B cell (primary cell): ENCODE results near the gene PLCB4. TPM values are rescaled to one million over a fixed set of nuclear protein-coding genes. Genes with fewer than 3 reads are reported as not detected.

Source experiments
- ATAC-seq: fragments of 200-7000 bp; cut with Tn5 transposase; one replicate; pipeline ENCODE4 v1.10.0; 2021; ENCODE audit warnings: low read depth, mild to moderate bottlenecking, moderate number of reproducible peaks, moderate library complexity
- CTCF ChIA-PET: fragments of 350-600 bp; sonication (Branson Sonifier 250); formaldehyde crosslinking; loops from one replicate; lab custom pipeline; 2021; ENCODE audit warnings: antibody characterized with exemption, inconsistent platforms; lab: Charles Lee
- POLR2A ChIA-PET: fragments of 350-600 bp; sonication (Branson Sonifier 250); formaldehyde crosslinking; loops from one replicate; lab custom pipeline; 2021; ENCODE audit warnings: antibody characterized with exemption; lab: Charles Lee
- DNase-seq: peaks from one replicate; pipeline ENCODE4 v3.0.0; 2013
- H2AFZ ChIP-seq: 2 replicates; pipeline ENCODE4 v1.6.1; 2012; ENCODE audit warnings: mild to moderate bottlenecking, low read depth, low read length; ENCODE audit not compliant: insufficient read depth, poor library complexity, severe bottlenecking
- H3K27ac ChIP-seq, 2 donors: 1 replicate in 1 of 2; 2 replicates in 1 of 2; pipeline ENCODE4 v1.5.1; 2012 to 2013; ENCODE audit warnings: low read length in 2 of 2, mild to moderate bottlenecking in 2 of 2, moderate library complexity in 1 of 2
- H3K27me3 ChIP-seq, 4 experiments: fragments of 200-600 bp in 1 of 4; sonication (generic) in 1 of 4; replicated peaks in 1 of 4; 1 replicate in 2 of 4; 2 replicates in 2 of 4; pipeline versions ENCODE4 v1.6.1 to v1.7.0; 2013 to 2016; ENCODE audit warnings: low read length in 3 of 4, mild to moderate bottlenecking in 2 of 4, mixed read lengths in 1 of 4, moderate library complexity in 1 of 4; ENCODE audit not compliant: insufficient read depth in 4 of 4, control insufficient read depth in 3 of 4; ENCODE audit errors: control extremely low read depth in 1 of 4
- H3K36me3 ChIP-seq, 2 experiments: replicated peaks in 1 of 2; 1 replicate in 1 of 2; 2 replicates in 1 of 2; pipeline versions ENCODE4 v1.6.1 to v1.7.1; 2013; ENCODE audit warnings: low read length in 1 of 2; ENCODE audit not compliant: insufficient read depth in 2 of 2, control insufficient read depth in 1 of 2; ENCODE audit errors: control extremely low read depth in 1 of 2, extremely low read depth in 1 of 2
- H3K4me1 ChIP-seq, 2 donors: fragments of 200-600 bp in 1 of 2; sonication (generic) in 1 of 2; 1 replicate in 1 of 2; 2 replicates in 1 of 2; pipeline versions ENCODE4 v1.5.1 to v1.6.1; 2013 to 2017; ENCODE audit warnings: low read length in 2 of 2; ENCODE audit not compliant: control insufficient read depth in 2 of 2, insufficient read depth in 2 of 2
- H3K4me2 ChIP-seq: replicated peaks from 2 replicates; pipeline ENCODE3; 2012; ENCODE audit warnings: mild to moderate bottlenecking, low read depth, low read length; ENCODE audit not compliant: poor library complexity, severe bottlenecking
- H3K4me3 ChIP-seq, 5 experiments: fragments of 200-600 bp in 1 of 5; sonication (generic) in 1 of 5; 1 replicate in 3 of 5; 2 replicates in 2 of 5; pipeline versions ENCODE4 v1.5.1 to v1.7.0; 2011 to 2016; ENCODE audit warnings: low read length in 4 of 5, mild to moderate bottlenecking in 4 of 5, low read depth in 2 of 5, control low read depth in 1 of 5, moderate library complexity in 1 of 5; ENCODE audit not compliant: insufficient read depth in 1 of 5; ENCODE audit errors: control extremely low read depth in 1 of 5, extremely low read depth in 1 of 5
- H3K79me2 ChIP-seq: fragments of 200-600 bp; sonication (generic); one replicate; pipeline ENCODE4 v1.6.0; 2016; ENCODE audit warnings: low read length; ENCODE audit not compliant: control insufficient read depth, insufficient read depth
- H3K9ac ChIP-seq: fragments of 200-600 bp; sonication (generic); 2 replicates; pipeline ENCODE4 v1.6.1; 2017; ENCODE audit warnings: mild to moderate bottlenecking, low read length, moderate library complexity
- H3K9me3 ChIP-seq, 3 donors: one replicate each; pipeline versions ENCODE4 v1.6.1 to v1.7.1; 2013; ENCODE audit warnings: low read length in 2 of 3; ENCODE audit not compliant: control insufficient read depth in 2 of 3, insufficient read depth in 1 of 3; ENCODE audit errors: control extremely low read depth in 1 of 3
- H4K20me1 ChIP-seq: 2 replicates; pipeline ENCODE4 v1.6.0; 2012; ENCODE audit warnings: mild to moderate bottlenecking, low read length; ENCODE audit not compliant: insufficient read depth, control insufficient read depth, poor library complexity, severe bottlenecking
- H3K27ac Mint-ChIP-seq: one replicate; pipeline ENCODE4 v1.8.0; 2021; ENCODE audit warnings: mixed read lengths
- H3K27me3 Mint-ChIP-seq: one replicate; pipeline ENCODE4 v1.8.0; 2021; ENCODE audit warnings: mixed read lengths
- H3K4me1 Mint-ChIP-seq: one replicate; pipeline ENCODE4 v1.8.0; 2021; ENCODE audit warnings: mixed read lengths
- H3K4me3 Mint-ChIP-seq: one replicate; pipeline ENCODE4 v1.8.0; 2021; ENCODE audit warnings: mixed read lengths
- H3K9me3 Mint-ChIP-seq: one replicate; pipeline ENCODE4 v1.8.0; 2022; ENCODE audit warnings: mixed read lengths; ENCODE audit not compliant: insufficient read depth
- CTCF ChIP-seq: fragments of 200-600 bp; IDR thresholded peaks from one replicate; pipeline ENCODE4 v1.8.0; 2022; ENCODE audit warnings: antibody characterized with exemption, mild to moderate bottlenecking
- EZH2 ChIP-seq: IDR thresholded peaks from 2 replicates; pipeline ENCODE4 v1.6.1; 2012; ENCODE audit warnings: borderline replicate concordance, low read depth, mild to moderate bottlenecking, moderate library complexity, low read length; ENCODE audit not compliant: insufficient read depth, poor library complexity, severe bottlenecking
- WGBS: methylation state at CpG from one replicate; pipeline ENCODE4 v1.1.5; 2013; ENCODE audit warnings: missing lambda C conversion rate; ENCODE audit not compliant: insufficient coverage; 5-methylcytosine and 5-hydroxymethylcytosine counted together
- intact Hi-C: fragments of 100-400 bp; cut with micrococcal nuclease; formaldehyde crosslinking; loops from one replicate; pipeline ENCODE4 v1.10.0; 2022
- polyA plus RNA-seq: library from polyadenylated mRNA; depleted of rRNA; stranded (reverse); fragments of >200 nt; gene quantifications from 2 replicates; pipeline ENCODE4 v1.2.3, GENCODE V29; 2012
- total RNA-seq, 2 donors: library from RNA; stranded (reverse); fragments of 120-200 nt in 1 of 2; gene quantifications; 1 replicate in 1 of 2; 2 replicates in 1 of 2; pipeline versions ENCODE4 v1.2.3 to v1.2.4, GENCODE V29; 2013 to 2022

Gene PLCB4
- total and polyA plus RNA-seq, 2 donors (not counting 1 experiment from before 2014, with no cell fraction given): not detected

- H3K79me2 ChIP-seq: no peaks in the 10 kb centered on the region
- TF ChIP-seq EZH2 (no peak), CTCF (no peak)
- POLR2A ChIA-PET: no interaction called here
- no peak for ATAC-seq
- H3K36me3 ChIP-seq: no peaks in the 10 kb centered on the region
- CTCF ChIA-PET: interaction anchor here (1.3 kb wide), 1 partner anchor 32 kb away, joined by 3 read pairs; no protein-coding TSS in a partner anchor
- Mint-ChIP-seq H3K4me3 (no peak overlapping the region), H3K4me1 (no peaks in the 10 kb centered on the region), H3K27me3 (no peaks in the 10 kb centered on the region), H3K27ac (no peak overlapping the region), H3K9me3 (peaks cover 7% of the 10 kb centered on the region)
- intact Hi-C loops: no loop called here
- no peaks in the 10 kb centered on the region for H3K27me3 ChIP-seq
- H3K9me3 ChIP-seq: peaks cover 0 to 2% (median 0%) of the 10 kb centered on the region in 3 donors
- no peak overlapping the region for H3K9ac ChIP-seq
- no peak overlapping the region for H3K27ac ChIP-seq
- H3K4me2 ChIP-seq: no peak overlapping the region
- no peak for DNase-seq
- WGBS: 85% methylated on average over 3 of the region's 3 CpGs
- no peak overlapping the region for H2AFZ ChIP-seq
- no peaks in the 10 kb centered on the region for H4K20me1 ChIP-seq
- H3K4me1 ChIP-seq: no peaks in the 10 kb centered on the region
- no peak overlapping the region for H3K4me3 ChIP-seq
Measured at GRCh38 chr20:9440892-9441291, 372.0 kb downstream of the PLCB4 start.

GRCh38 chr20:9441948-9442347 lies 373.1 kb downstream of the PLCB4 start:
- H3K27ac Mint-ChIP-seq: no peak overlapping the region
- ChIA-PET CTCF (no interaction called here), POLR2A (no interaction called here)
- Histone ChIP-seq H2AFZ (no peak overlapping the region), H3K9ac (no peak overlapping the region), H3K4me2 (no peak overlapping the region), H4K20me1 (no peaks in the 10 kb centered on the region), H3K4me1 (no peaks in the 10 kb centered on the region), H3K36me3 (no peaks in the 10 kb centered on the region), H3K27ac (no peak overlapping the region), H3K27me3 (no peaks in the 10 kb centered on the region), H3K79me2 (no peaks in the 10 kb centered on the region), H3K4me3 (no peak overlapping the region), H3K9me3 (peaks cover 0 to 2% (median 0%) of the 10 kb centered on the region in 3 donors)
- TF ChIP-seq EZH2 (no peak), CTCF (no peak)
- intact Hi-C loops: no loop called here
- peaks cover 7% of the 10 kb centered on the region for H3K9me3 Mint-ChIP-seq
- H3K4me3 Mint-ChIP-seq: no peak overlapping the region
- DNase-seq (no peak), ATAC-seq (no peak)
- H3K27me3 Mint-ChIP-seq: no peaks in the 10 kb centered on the region
- H3K4me1 Mint-ChIP-seq: no peaks in the 10 kb centered on the region
- WGBS: no CpG with 5 or more reads among the region's 3 CpGs
